Liver (tissue), 9 donors: ENCODE results near the gene AUNIP. TPM values are rescaled to one million over a fixed set of nuclear protein-coding genes. Genes with fewer than 3 reads are reported as not detected.

Experiments used
- DNase-seq: peaks from one replicate; pipeline ENCODE4 v3.0.0-alpha.2; 2017; ENCODE audit warnings: low spot score
- H3K27ac ChIP-seq, 2 donors: one replicate each; pipeline ENCODE4 v1.7.0; 2013; ENCODE audit warnings: inconsistent platforms in 2 of 2, low read length in 2 of 2, control low read depth in 1 of 2, low read depth in 1 of 2, mild to moderate bottlenecking in 1 of 2
- H3K27me3 ChIP-seq, 4 donors: one replicate each; pipeline versions ENCODE4 v1.6.1 to v1.7.0; 2013; ENCODE audit warnings: low read length in 3 of 4, inconsistent platforms in 1 of 4, mild to moderate bottlenecking in 1 of 4, moderate library complexity in 1 of 4; ENCODE audit not compliant: control insufficient read depth in 4 of 4, insufficient read depth in 4 of 4
- H3K36me3 ChIP-seq, 4 donors: one replicate each; pipeline versions ENCODE4 v1.6.1 to v1.7.0; 2013; ENCODE audit warnings: low read length in 3 of 4, mild to moderate bottlenecking in 3 of 4, low read depth in 1 of 4, moderate library complexity in 1 of 4; ENCODE audit not compliant: control insufficient read depth in 4 of 4, insufficient read depth in 3 of 4
- H3K4me1 ChIP-seq, 4 donors: one replicate each; pipeline versions ENCODE4 v1.6.1 to v1.7.0; 2013; ENCODE audit warnings: low read length in 3 of 4, mild to moderate bottlenecking in 3 of 4, moderate library complexity in 1 of 4; ENCODE audit not compliant: control insufficient read depth in 4 of 4, insufficient read depth in 4 of 4
- H3K4me3 ChIP-seq, 3 donors: one replicate each; pipeline versions ENCODE4 v1.6.1 to v1.7.0; 2013; ENCODE audit warnings: low read length in 3 of 3, control low read depth in 1 of 3, low read depth in 1 of 3, mild to moderate bottlenecking in 1 of 3
- H3K9ac ChIP-seq, 2 donors: one replicate each; pipeline ENCODE4 v1.7.0; 2013; ENCODE audit warnings: low read length in 2 of 2, mild to moderate bottlenecking in 2 of 2, moderate library complexity in 2 of 2, control low read depth in 1 of 2, low read depth in 1 of 2
- H3K9me3 ChIP-seq, 4 donors: one replicate each; pipeline versions ENCODE4 v1.6.1 to v1.7.0; 2013; ENCODE audit warnings: low read length in 3 of 4; ENCODE audit not compliant: control insufficient read depth in 4 of 4
- ATF3 ChIP-seq: IDR thresholded peaks from 2 replicates; pipeline ENCODE4 v1.6.1; 2016; ENCODE audit warnings: antibody characterized with exemption
- CTCF ChIP-seq: fragments of 150-350 bp; IDR thresholded peaks from 2 replicates; pipeline ENCODE4 v1.5.1; 2017; ENCODE audit warnings: improper control_type of control experiment, low read depth, low read length; ENCODE audit not compliant: missing input control
- EGR1 ChIP-seq, 2 donors: IDR thresholded peaks; 2 replicates each; pipeline ENCODE4 v1.6.1; 2016 to 2018; ENCODE audit warnings: antibody characterized with exemption in 2 of 2, low read depth in 2 of 2
- FOXA1 ChIP-seq: IDR thresholded peaks from 2 replicates; pipeline ENCODE4 v1.6.1; 2016; ENCODE audit warnings: antibody characterized with exemption
- FOXA2 ChIP-seq: IDR thresholded peaks from 2 replicates; pipeline ENCODE4 v1.6.1; 2016; ENCODE audit warnings: antibody characterized with exemption
- GABPA ChIP-seq, 2 donors: IDR thresholded peaks in 1 of 2; conservative IDR thresholded peaks in 1 of 2; 2 replicates each; pipeline ENCODE4 v1.6.1; 2016; ENCODE audit warnings: antibody characterized with exemption in 2 of 2, mild to moderate bottlenecking in 1 of 2, moderate library complexity in 1 of 2
- HNF4A ChIP-seq, 2 donors: conservative IDR thresholded peaks; 2 replicates each; pipeline ENCODE4 v1.6.1; 2016; ENCODE audit warnings: antibody characterized with exemption in 2 of 2, mild to moderate bottlenecking in 2 of 2
- HNF4G ChIP-seq: IDR thresholded peaks from 2 replicates; pipeline ENCODE4 v1.6.1; 2016; ENCODE audit warnings: antibody characterized with exemption
- JUND ChIP-seq, 2 donors: IDR thresholded peaks; 2 replicates each; pipeline ENCODE4 v1.6.1; 2016; ENCODE audit warnings: antibody characterized with exemption in 2 of 2
- MAX ChIP-seq: IDR thresholded peaks from 2 replicates; pipeline ENCODE4 v1.6.1; 2016; ENCODE audit warnings: antibody characterized with exemption
- NR2F2 ChIP-seq: IDR thresholded peaks from 2 replicates; pipeline ENCODE4 v1.6.1; 2016; ENCODE audit warnings: antibody characterized with exemption
- RAD21 ChIP-seq, 2 donors: IDR thresholded peaks; 2 replicates each; pipeline ENCODE4 v1.6.1; 2016; ENCODE audit warnings: antibody characterized with exemption in 2 of 2, mild to moderate bottlenecking in 2 of 2
- REST ChIP-seq: IDR thresholded peaks from 2 replicates; pipeline ENCODE4 v1.6.1; 2016; ENCODE audit warnings: antibody characterized with exemption, mild to moderate bottlenecking
- RXRA ChIP-seq, 2 donors: IDR thresholded peaks; 2 replicates each; pipeline ENCODE4 v1.6.1; 2017 to 2018; ENCODE audit warnings: antibody characterized with exemption in 2 of 2, mild to moderate bottlenecking in 1 of 2
- SP1 ChIP-seq: IDR thresholded peaks from 2 replicates; pipeline ENCODE4 v1.6.1; 2018; ENCODE audit warnings: antibody characterized with exemption, mild to moderate bottlenecking
- TAF1 ChIP-seq: conservative IDR thresholded peaks from 2 replicates; pipeline ENCODE4 v1.6.1; 2016; ENCODE audit warnings: antibody characterized with exemption, mild to moderate bottlenecking
- YY1 ChIP-seq: IDR thresholded peaks from 2 replicates; pipeline ENCODE4 v1.6.1; 2016; ENCODE audit warnings: antibody characterized with exemption, mild to moderate bottlenecking
- ZBTB33 ChIP-seq: IDR thresholded peaks from 2 replicates; pipeline ENCODE4 v1.6.1; 2016; ENCODE audit warnings: antibody characterized with exemption
- WGBS: extraction: QIAGEN DNeasy Blood & Tissue Kit; methylation state at CpG from one replicate; pipeline ENCODE4 v1.1.7; 2013; 5-methylcytosine and 5-hydroxymethylcytosine counted together
- polyA plus RNA-seq, 2 donors: library from polyadenylated mRNA; stranded (reverse) in 1 of 2; unstranded in 1 of 2; fragments of 200-250 nt in 1 of 2; fragments of >200 nt in 1 of 2; fragmentation: Nextera tagmentation in 1 of 2; extraction: Ambion mirVana in 1 of 2; gene quantifications; one replicate each; pipeline versions ENCODE4 v1.2.1 to v1.2.3, GENCODE V29; 2013 to 2015
- total RNA-seq, 2 donors: library from RNA; depleted of rRNA; stranded (reverse); fragments of >200 nt; gene quantifications; one replicate each; pipeline ENCODE4 v1.2.3, GENCODE V29; 2014
- donor health status: healthy.
- donor health status: healthy.
- donor health status: healthy.
- donor health status: healthy.
- donor health status: healthy.

AUNIP gene
- total and polyA plus RNA-seq, 4 donors, result 0.18 to 9.0 (median 0.56) TPM; not detected in 1

GRCh38 chr1:25863486-25864262 is 4.4 kb upstream of the AUNIP start:
- no peak for DNase-seq
- Histone ChIP-seq H3K9ac (no peak overlapping the region), H3K4me1 (peaks cover 13 to 38% (median 24%) of the 10 kb centered on the region in 4 donors), H3K27ac (no peak overlapping the region), H3K4me3 (no peak overlapping the region), H3K27me3 (no peaks in the 10 kb centered on the region), H3K9me3 (no peaks in the 10 kb centered on the region), H3K36me3 (peaks cover 0 to 4% (median 0%) of the 10 kb centered on the region in 4 donors)
- 94% methylated on average over 25 of the region's 25 CpGs for WGBS
- TF ChIP-seq GABPA (IDR thresholded peaks at IDR 0.05 in 1 of 2, conservative IDR thresholded peaks at IDR 0.05 in 1 of 2) (no peak), ZBTB33 (no peak), JUND (IDR thresholded peaks at IDR 0.05) (no peak), ATF3 (no peak), FOXA2 (no peak), FOXA1 (no peak), RAD21 (IDR thresholded peaks at IDR 0.05) (no peak), YY1 (no peak), NR2F2 (no peak), SP1 (no peak)

- no peak for TF ChIP-seq SP1
- no peak for TF ChIP-seq CTCF
- no peak for TF ChIP-seq EGR1 (IDR thresholded peaks at IDR 0.05; ENCODE audit: low read depth in 2 of 2)
- TF ChIP-seq HNF4G, result no peak
- no peak for TF ChIP-seq REST
- no peak for TF ChIP-seq YY1
- TF ChIP-seq TAF1, result no peak
- no peak for TF ChIP-seq FOXA2
- TF ChIP-seq ZBTB33, result no peak
- TF ChIP-seq MAX, result no peak
- TF ChIP-seq NR2F2, result no peak
- no peak for TF ChIP-seq HNF4A (conservative IDR thresholded peaks at IDR 0.05)
- no peak for TF ChIP-seq JUND (IDR thresholded peaks at IDR 0.05)
- no peak for TF ChIP-seq ATF3
- no peak for TF ChIP-seq FOXA1
- no peak for TF ChIP-seq RAD21 (IDR thresholded peaks at IDR 0.05)
- TF ChIP-seq RXRA (IDR thresholded peaks at IDR 0.05), result no peak
- no peak for TF ChIP-seq GABPA (IDR thresholded peaks at IDR 0.05 in 1 of 2, conservative IDR thresholded peaks at IDR 0.05 in 1 of 2)
- Histone ChIP-seq H3K27ac (no peak overlapping the region), H3K4me1 (peaks cover 11 to 30% (median 18%) of the 10 kb centered on the region in 4 donors), H3K27me3 (no peaks in the 10 kb centered on the region), H3K36me3 (peaks cover 0 to 4% (median 0%) of the 10 kb centered on the region in 4 donors), H3K4me3 (no peak overlapping the region), H3K9me3 (no peaks in the 10 kb centered on the region), H3K9ac (no peak overlapping the region)
- no peak for DNase-seq
- 93% methylated on average over 20 of the region's 20 CpGs for WGBS
Measured at GRCh38 chr1:25862785-25863485, 3.7 kb upstream of the AUNIP start.
